Lower lobe of right lung (tissue), 2 donors: Measurements from ENCODE around the gene PHKG2. TPM values are rescaled to one million over a fixed set of nuclear protein-coding genes. Genes with fewer than 3 reads are reported as not detected.

Experiments used
- ATAC-seq, 2 donors: fragments of 200-7000 bp; cut with Tn5 transposase; one replicate each; pipeline ENCODE4 v1.9.1; 2020 to 2022; ENCODE audit warnings: mild to moderate bottlenecking in 2 of 2, moderate library complexity in 2 of 2
- DNase-seq: peaks from one replicate; pipeline ENCODE4 v3.0.0-alpha.2; 2020
- H3K27ac ChIP-seq: fragments of 200-600 bp; one replicate; pipeline ENCODE4 v1.8.0; 2022
- H3K27me3 ChIP-seq: fragments of 200-600 bp; one replicate; pipeline ENCODE4 v1.8.0; 2022; ENCODE audit warnings: low read depth
- H3K36me3 ChIP-seq: fragments of 200-600 bp; one replicate; pipeline ENCODE4 v1.8.0; 2022; ENCODE audit warnings: mild to moderate bottlenecking
- H3K4me1 ChIP-seq: fragments of 200-600 bp; one replicate; pipeline ENCODE4 v1.8.0; 2022
- H3K4me3 ChIP-seq: fragments of 200-600 bp; one replicate; pipeline ENCODE4 v1.8.0; 2022; ENCODE audit warnings: mild to moderate bottlenecking
- H3K9me3 ChIP-seq: fragments of 200-600 bp; one replicate; pipeline ENCODE4 v1.8.0; 2022
- CTCF ChIP-seq: fragments of 200-600 bp; IDR thresholded peaks from one replicate; pipeline ENCODE4 v1.8.0; 2022; ENCODE audit warnings: antibody characterized with exemption, mild to moderate bottlenecking
- intact Hi-C: fragments of 100-400 bp; cut with DNase I; formaldehyde crosslinking; loops from one replicate; pipeline ENCODE4 v1.11.0; 2022
- total RNA-seq: library from RNA; stranded (reverse); fragmentation: NEBNext Ultra II Directional; extraction: Animal tissue kit (Norgen Biotek cat#: 25700); gene quantifications from one replicate; pipeline ENCODE4 v1.2.1, GENCODE V29; 2021
- donor health status: DM: no; HTN: yes; CAD: no; lungs with severe emphysema.

Gene PHKG2
- total RNA-seq, 1 donor from 2014 or later, result 25.5 TPM

- Histone ChIP-seq H3K4me3 (no peak overlapping the region), H3K4me1 (peaks cover 31% of the 10 kb centered on the region), H3K27me3 (no peaks in the 10 kb centered on the region), H3K36me3 (peaks cover 27% of the 10 kb centered on the region), H3K27ac (no peak overlapping the region), H3K9me3 (no peaks in the 10 kb centered on the region)
- TF ChIP-seq CTCF, result no peak
- intact Hi-C loops, result no loop called here
- no peak for DNase-seq
- no peak for ATAC-seq
Measured at GRCh38 chr16:30745082-30745481, 3.1 kb upstream of the PHKG2 start.

- Histone ChIP-seq H3K27ac (no peak overlapping the region), H3K4me3 (no peak overlapping the region), H3K4me1 (peaks cover 16% of the 10 kb centered on the region), H3K27me3 (no peaks in the 10 kb centered on the region), H3K36me3 (peaks cover 37% of the 10 kb centered on the region), H3K9me3 (no peaks in the 10 kb centered on the region)
- DNase-seq (no peak), ATAC-seq (no peak)
- TF ChIP-seq CTCF, result no peak
- intact Hi-C loops, result no loop called here
Measured at GRCh38 chr16:30746638-30747175, 1.5 kb upstream of the PHKG2 start.

GRCh38 chr16:30747331-30747730 is 894 bp upstream of the PHKG2 start:
- no peak for TF ChIP-seq CTCF
- Histone ChIP-seq H3K4me3 (peak overlapping the region; percentile 75), H3K36me3 (peaks cover 41% of the 10 kb centered on the region), H3K4me1 (peaks cover 9% of the 10 kb centered on the region), H3K27me3 (no peaks in the 10 kb centered on the region), H3K9me3 (no peaks in the 10 kb centered on the region), H3K27ac (peak overlapping the region; percentile 89)
- ATAC-seq (no peak), DNase-seq (no peak)
- intact Hi-C loops, result no loop called here

- peak overlapping the region; percentile 75 for H3K4me3 ChIP-seq
- peak overlapping the region; percentile 89 for H3K27ac ChIP-seq
- H3K36me3 ChIP-seq, result peaks cover 47% of the 10 kb centered on the region
- no peak for TF ChIP-seq CTCF
- peak; percentile 68 for DNase-seq
- intact Hi-C loops, result no loop called here
- H3K9me3 ChIP-seq, result no peaks in the 10 kb centered on the region
- peaks cover 7% of the 10 kb centered on the region for H3K4me1 ChIP-seq
- no peaks in the 10 kb centered on the region for H3K27me3 ChIP-seq
- peak; percentile 59 to 62 for ATAC-seq
Measured at GRCh38 chr16:30748634-30749445, 615 bp downstream of the PHKG2 start.

GRCh38 chr16:30750201-30750600 is 2.0 kb downstream of the PHKG2 start:
- no peak for TF ChIP-seq CTCF
- Histone ChIP-seq H3K9me3 (no peaks in the 10 kb centered on the region), H3K27me3 (no peaks in the 10 kb centered on the region), H3K36me3 (peaks cover 47% of the 10 kb centered on the region), H3K4me3 (no peak overlapping the region), H3K4me1 (peaks cover 7% of the 10 kb centered on the region), H3K27ac (no peak overlapping the region)
- DNase-seq, result no peak
- ATAC-seq, result no peak
- intact Hi-C loops, result no loop called here
